Activated gamma-delta T cell treated with Interleukin-2 at 50 U/mL for 16 hours (primary cell): Measurements from ENCODE around the gene SLC16A7.
"Not testable (repeated sequence)": the region's sequence is repeated elsewhere in the genome, so short reads cannot be mapped to it uniquely, and the experiment has no call there.

ENCODE experiments used
- DNase-seq: peaks from one replicate; pipeline ENCODE4 v3.0.0-alpha.2; 2020

SLC16A7 gene

GRCh38 chr12:59742841-59743240 is 147.0 kb downstream of the SLC16A7 start:
- DNase-seq, result no peak

DNA sequence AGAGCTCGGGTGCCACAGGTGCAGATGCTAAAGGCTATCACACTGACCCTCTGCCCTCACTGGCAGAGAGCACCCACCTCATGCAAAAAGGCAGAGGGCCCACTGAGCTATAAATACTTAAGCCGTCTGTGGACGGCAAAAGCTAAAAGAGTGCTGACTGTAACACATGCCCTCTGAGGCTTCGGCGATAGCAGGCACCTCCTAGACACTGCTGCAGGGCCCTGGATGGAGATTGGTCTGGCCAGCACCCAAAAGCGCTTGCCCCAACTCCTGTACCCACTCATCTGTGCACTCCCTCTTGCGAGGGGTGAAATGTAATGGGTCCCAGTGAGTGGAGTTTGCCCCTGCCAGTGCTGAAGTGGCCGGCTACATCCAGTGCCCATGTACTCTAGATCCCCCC is 148.7 kb downstream of the SLC16A7 start:
- no peak for DNase-seq

DNA sequence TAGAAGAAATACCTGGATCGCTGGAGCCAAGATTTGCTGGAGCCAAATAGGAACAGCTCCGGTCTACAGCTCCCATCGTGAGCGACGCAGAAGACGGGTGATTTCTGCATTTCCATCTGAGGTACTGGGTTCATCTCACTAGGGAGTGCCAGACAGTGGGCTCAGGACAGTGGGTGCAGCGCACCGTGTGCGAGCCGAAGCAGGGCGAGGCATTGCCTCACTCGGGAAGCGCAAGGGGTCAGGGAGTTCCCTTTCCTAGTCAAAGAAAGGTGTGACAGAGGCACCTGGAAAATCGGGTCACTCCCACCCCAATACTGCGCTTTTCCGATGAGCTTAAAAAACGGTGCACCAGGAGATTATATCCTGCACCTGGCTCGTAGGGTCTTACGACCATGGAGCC is 155.3 kb downstream of the SLC16A7 start:
- not testable (repeated sequence) for DNase-seq

DNA sequence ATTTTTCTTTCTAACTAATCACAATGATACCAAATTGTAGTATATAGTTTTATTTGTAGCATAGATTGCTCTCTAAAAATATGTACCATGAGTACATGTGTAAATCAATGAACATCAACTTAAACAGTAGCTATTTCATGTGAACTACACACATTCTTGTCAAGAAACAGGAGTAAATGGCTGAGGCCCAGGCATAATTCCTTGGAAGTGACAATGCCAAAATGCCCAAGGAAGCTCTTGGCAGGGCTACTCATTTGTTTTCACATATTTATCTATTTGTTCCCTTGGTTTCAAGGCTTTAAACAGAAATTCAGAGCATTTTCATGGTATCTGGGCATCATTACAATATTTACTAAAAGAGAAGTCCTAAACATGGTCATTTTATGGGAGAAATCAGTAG is 165.7 kb downstream of the SLC16A7 start:
- no peak for DNase-seq

DNA sequence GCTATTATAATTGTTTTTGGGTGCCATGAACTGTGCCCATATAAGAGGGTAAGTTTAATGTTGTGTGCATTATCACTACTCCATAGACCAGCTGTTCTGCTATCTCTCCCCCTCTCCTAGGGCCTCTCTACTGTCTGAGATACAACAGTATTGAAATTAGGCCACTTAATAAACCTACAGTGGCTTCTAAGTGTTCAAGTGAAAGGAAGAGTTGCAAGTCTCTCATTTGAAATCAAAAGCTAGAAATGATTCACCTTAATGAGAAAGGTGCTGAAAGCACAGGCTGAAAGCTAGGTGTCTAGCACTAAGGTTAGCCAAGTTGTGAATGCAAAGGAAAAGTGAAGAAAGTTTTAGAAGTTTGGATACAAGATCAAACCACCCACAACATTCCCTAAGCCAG is 168.0 kb downstream of the SLC16A7 start:
- DNase-seq, result no peak

- no peak for DNase-seq
Observed at GRCh38 chr12:59768031-59768430, 172.2 kb downstream of the SLC16A7 start.

DNA sequence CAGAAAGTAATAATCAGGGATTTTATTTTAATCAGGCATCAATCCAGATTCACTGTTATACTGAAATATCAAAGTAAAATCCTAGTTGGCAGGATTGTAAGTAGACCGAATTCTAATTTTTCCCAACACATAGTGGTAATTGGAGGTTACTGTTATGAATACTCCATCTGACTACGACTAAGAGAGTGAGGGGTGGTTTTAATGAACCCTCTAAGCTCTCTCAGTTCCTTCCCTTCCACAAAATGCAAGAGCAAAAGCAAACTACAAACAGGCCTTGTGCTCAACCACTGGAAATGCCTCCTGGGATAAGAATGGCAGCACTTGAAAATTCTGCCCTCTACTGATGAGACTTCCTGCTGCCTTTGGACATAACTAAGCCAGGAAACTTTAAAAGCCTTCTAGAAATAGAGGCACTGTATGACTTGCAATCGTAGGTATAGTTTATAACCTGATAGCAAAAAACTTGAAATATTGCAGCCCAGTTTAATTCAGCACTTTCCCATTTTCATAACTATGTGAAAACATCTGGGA is 184.8 kb downstream of the SLC16A7 start:
- DNase-seq, result no peak

GRCh38 chr12:59787610-59788009 is 191.8 kb downstream of the SLC16A7 start:
- no peak for DNase-seq

- DNase-seq, result no peak
Observed at GRCh38 chr12:59792647-59793046, 196.8 kb downstream of the SLC16A7 start.

DNA sequence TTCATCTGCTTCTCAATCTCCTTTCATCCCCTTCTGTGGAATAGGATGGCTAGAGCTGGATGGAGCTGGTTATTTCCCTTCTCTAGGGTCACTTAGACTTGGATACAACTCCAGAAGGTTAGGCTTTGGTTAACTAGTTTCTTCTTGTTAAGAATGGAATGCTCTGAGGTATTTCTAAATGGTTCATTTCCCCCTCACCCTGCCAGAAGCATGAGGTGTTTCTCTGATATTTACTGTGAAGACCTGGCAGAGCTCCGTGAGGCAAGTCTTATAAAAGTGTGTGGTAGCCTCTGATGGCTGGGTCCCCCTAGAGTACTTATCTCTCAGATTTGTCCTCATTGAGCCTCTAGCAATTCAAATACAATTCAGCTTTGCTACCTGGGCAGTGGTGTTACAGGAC is 207.9 kb downstream of the SLC16A7 start:
- DNase-seq, result no peak

GRCh38 chr12:59808317-59808910 is 212.6 kb downstream of the SLC16A7 start:
- DNase-seq, result no peak

DNA sequence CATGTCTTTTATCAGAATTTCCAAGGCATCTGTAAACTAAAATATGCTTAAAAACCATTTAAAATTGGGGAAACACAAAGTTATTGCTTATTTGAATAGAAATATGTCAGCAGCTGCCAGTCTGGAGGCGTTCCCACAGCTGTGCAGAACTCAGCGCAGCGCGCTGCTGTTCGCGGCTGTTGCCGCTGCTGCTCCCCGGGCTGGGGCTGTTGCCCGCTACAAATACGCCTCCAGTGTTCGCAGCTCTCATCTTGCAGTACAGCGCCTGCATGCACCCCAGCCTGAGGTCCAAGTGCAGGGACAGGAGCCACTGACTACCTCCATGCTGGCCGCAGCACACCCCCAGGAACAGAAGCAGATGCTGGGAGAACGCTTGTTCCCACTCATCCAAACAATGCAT is 216.2 kb downstream of the SLC16A7 start:
- DNase-seq, result no peak

DNA sequence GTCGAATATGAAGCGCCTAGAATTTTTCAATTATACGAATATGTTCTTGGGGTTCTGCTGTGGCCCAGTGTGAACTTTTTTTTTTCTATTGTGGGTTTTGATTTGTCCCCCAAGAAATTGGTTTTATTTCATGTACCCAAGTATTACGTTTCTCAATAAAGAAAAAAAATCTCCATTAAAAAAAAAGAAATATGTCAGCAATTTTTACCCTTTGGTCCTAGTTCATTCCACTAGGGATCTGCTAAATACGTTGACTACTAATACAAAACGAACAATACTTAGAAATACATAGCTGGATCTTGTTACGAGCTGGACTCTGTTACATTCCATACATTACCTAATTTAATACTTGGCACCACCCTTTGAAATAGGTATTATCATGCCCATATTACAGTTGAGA is 216.9 kb downstream of the SLC16A7 start:
- no peak for DNase-seq

DNA sequence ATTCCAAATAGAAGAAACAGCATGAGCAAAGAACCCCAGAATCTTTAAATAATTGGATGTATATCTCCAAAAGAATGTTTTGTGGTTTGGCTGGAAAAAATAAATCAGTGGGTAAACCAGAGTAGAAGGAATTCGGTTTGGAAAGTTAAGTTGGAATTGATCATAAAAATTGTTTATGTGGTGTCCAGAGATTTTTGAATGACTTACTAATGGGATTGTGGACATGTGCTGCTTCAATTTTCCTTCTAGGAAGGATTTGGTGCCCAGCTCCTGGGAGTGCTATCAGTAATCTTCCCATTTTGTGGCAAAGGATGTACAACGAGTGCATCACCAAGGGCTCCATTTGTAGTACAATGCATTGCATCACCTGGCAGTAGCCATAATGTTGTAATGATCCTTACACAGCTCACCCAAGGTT is 224.8 kb downstream of the SLC16A7 start:
- no peak for DNase-seq

- DNase-seq, result no peak
Observed at GRCh38 chr12:59823567-59823966, 227.7 kb downstream of the SLC16A7 start.

- DNase-seq, result no peak
Observed at GRCh38 chr12:59827767-59828166, 231.9 kb downstream of the SLC16A7 start.

GRCh38 chr12:59828521-59828920 is 232.7 kb downstream of the SLC16A7 start:
- no peak for DNase-seq

DNA sequence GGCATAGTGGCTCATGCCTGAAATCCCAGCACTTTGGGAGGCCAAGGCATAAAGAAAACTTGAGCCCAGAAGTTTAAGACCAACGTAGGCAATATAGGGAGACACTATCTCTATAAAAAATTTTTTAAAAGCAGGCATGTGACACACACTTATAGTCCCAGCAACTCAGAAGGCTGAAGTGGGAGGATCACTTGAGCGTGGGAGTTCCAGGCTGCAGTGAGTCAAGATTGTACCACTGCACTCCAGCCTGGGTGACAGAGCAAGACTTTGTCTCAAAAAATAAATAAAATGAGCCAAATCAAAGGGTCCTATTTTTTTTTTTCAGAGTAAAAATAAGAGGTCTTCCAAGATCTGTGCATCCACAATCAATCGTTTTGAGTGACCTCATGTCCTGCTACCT is 237.6 kb downstream of the SLC16A7 start:
- DNase-seq, result no peak

DNA sequence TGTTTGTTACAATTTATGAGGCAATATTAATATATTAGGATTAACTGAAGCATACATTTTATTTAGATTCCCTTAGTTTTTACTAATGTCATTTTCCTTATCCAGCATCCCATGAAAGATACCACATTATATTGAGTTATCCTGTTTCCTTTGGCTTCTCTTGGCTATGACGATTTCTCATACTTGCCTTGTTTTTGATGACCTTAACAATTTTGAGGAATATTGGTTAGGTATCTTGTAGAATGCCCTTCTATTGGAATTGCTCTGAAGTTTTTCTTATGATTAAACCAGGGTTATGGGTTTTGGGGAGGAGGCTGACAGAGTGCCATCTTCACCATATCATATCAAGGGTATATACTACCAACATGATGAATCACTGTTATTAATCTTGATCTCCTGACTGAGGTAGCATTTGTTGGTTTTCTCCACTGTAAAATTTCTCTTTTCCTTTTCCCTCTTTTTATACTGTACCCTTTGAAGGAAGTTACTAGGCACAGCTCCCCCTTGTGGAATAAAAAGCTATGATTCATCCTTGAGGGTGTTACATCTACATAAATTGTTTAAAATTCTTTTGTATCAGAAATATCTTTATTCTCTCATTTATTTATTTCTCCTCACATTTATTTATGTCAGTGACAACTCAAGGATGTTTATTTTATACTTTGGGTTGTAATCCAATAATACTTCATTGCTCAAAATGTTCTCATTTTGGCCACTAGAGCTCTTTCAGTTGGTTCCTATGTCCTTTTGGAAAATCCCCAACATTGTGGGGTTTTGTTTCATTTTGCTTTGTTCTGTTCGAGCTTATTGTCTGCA is 239.0 kb downstream of the SLC16A7 start:
- no peak for DNase-seq
